ENCODE data around the gene CCR5.

Gene CCR5

GRCh38 chr3:46334741-46335478, 35.8 kb upstream of the CCR5 start:
- Histone ChIP-seq H3K36me3 (ENCODE audit: control insufficient read depth, insufficient read depth, low read length) (no peaks in the 10 kb centered on the region), H3K27me3 (replicated peaks; ENCODE audit: control insufficient read depth, insufficient read depth, low read length) (no peaks in the 10 kb centered on the region), H3K4me3 (replicated peaks; ENCODE audit: low read depth, low read length) (no peak overlapping the region)
- no peak for DNase-seq (ENCODE audit: extremely low read depth, insufficient read length)
- no peak for TF ChIP-seq CTCF (IDR thresholded peaks at IDR 0.05; ENCODE audit: insufficient read depth, low read length, poor library complexity, severe bottlenecking)

DNA sequence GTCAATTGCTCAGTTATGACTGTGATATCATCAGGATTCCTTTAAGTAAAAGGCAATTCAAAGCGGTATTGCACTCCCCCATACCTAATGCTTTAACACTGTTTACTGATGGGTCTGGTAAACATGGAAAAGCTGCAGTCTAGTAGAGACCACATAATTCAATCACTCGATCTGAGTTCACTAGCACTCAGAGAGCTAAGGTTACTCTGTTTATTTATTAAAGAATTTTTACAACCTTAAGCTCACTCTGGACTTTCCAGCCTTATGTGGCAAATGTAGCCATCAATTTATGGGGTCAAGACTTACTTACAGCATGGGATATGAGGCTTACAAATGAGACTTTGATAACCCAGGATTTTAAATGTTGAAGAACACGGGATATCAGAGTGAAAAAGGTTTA, 35.2 kb upstream of the CCR5 start:
- no peak for DNase-seq (ENCODE audit: extremely low read depth, insufficient read length)
- no peak overlapping the region for H3K4me3 ChIP-seq (replicated peaks; ENCODE audit: low read depth, low read length)
- H3K36me3 ChIP-seq (ENCODE audit: control insufficient read depth, insufficient read depth, low read length): no peaks in the 10 kb centered on the region
- TF ChIP-seq CTCF (IDR thresholded peaks at IDR 0.05; ENCODE audit: insufficient read depth, low read length, poor library complexity, severe bottlenecking): no peak
- H3K27me3 ChIP-seq (replicated peaks; ENCODE audit: control insufficient read depth, insufficient read depth, low read length): no peaks in the 10 kb centered on the region

DNA sequence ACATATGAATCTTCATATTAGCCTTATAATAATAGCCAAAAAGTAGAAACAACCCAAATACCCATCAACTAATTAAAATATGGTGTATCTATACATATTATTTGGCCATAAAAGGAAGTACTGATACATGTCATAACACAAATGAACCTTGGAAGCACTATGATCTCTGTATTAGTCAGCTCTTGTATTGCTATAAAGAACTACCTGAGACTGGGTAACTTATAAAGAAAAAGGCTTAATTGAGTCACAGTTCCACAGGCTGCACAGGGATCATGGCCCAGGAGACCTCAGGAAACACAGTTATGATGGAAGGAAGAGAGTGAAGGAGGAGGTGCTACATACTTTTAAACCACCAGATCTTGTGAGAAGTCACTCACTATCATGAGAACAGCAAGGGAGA, 32.8 kb upstream of the CCR5 start:
- Histone ChIP-seq H3K27me3 (replicated peaks; ENCODE audit: control insufficient read depth, insufficient read depth, low read length) (no peaks in the 10 kb centered on the region), H3K4me3 (replicated peaks; ENCODE audit: low read depth, low read length) (no peak overlapping the region), H3K36me3 (ENCODE audit: control insufficient read depth, insufficient read depth, low read length) (no peaks in the 10 kb centered on the region)
- no peak for DNase-seq (ENCODE audit: extremely low read depth, insufficient read length)
- TF ChIP-seq CTCF (IDR thresholded peaks at IDR 0.05; ENCODE audit: insufficient read depth, low read length, poor library complexity, severe bottlenecking): no peak

DNA sequence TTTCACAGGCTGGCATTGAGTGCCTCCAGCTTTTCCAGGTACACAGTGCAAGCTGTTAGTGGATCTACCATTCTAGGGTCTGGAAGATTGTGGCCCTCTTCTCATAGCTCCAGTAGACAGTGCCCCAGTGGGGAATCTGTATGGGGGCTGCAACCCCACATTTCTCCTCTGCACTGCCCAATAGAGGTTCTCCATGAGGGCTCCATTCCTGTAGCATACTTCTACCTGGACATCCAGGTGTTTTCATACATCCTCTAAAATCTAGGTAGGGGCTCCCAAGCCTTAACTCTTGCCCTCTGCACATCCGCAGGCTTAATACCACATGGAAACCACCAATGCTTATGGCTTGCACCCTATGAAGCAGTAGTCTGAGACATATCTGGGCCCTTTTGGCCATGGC, 31.9 kb upstream of the CCR5 start:
- TF ChIP-seq CTCF (IDR thresholded peaks at IDR 0.05; ENCODE audit: insufficient read depth, low read length, poor library complexity, severe bottlenecking): no peak
- DNase-seq (ENCODE audit: extremely low read depth, insufficient read length): no peak
- H3K4me3 ChIP-seq (replicated peaks; ENCODE audit: low read depth, low read length): no peak overlapping the region

GRCh38 chr3:46344476-46344875, 26.3 kb upstream of the CCR5 start:
- DNase-seq (ENCODE audit: extremely low read depth, insufficient read length): no peak
- Histone ChIP-seq H3K27me3 (replicated peaks; ENCODE audit: control insufficient read depth, insufficient read depth, low read length) (no peaks in the 10 kb centered on the region), H3K4me3 (replicated peaks; ENCODE audit: low read depth, low read length) (no peak overlapping the region), H3K36me3 (ENCODE audit: control insufficient read depth, insufficient read depth, low read length) (no peaks in the 10 kb centered on the region)
- TF ChIP-seq CTCF (IDR thresholded peaks at IDR 0.05; ENCODE audit: insufficient read depth, low read length, poor library complexity, severe bottlenecking): no peak

More for the DNA sequence above, 31.9 kb upstream of the CCR5 start:
- H3K27me3 ChIP-seq (replicated peaks; ENCODE audit: control insufficient read depth, insufficient read depth, low read length): no peaks in the 10 kb centered on the region
- no peaks in the 10 kb centered on the region for H3K36me3 ChIP-seq (ENCODE audit: control insufficient read depth, insufficient read depth, low read length)

Data from GM06990 (cell line).